K562 (cell line): ENCODE measurements around the gene GP1BB. TPM values are rescaled to one million over a fixed set of nuclear protein-coding genes. Genes with fewer than 3 reads are reported as not detected.

Experiments
- ARID3A ChIP-seq: IDR thresholded peaks from 2 replicates; pipeline ENCODE4 v1.6.1; 2012; ENCODE audit warnings: low read depth, low read length, improper control_type of control experiment, borderline replicate concordance
- CHD4 ChIP-seq: fragments of 200-600 bp; sonication (generic); IDR thresholded peaks from 3 replicates; pipeline ENCODE4 v1.6.1; 2012; ENCODE audit warnings: low read depth, mild to moderate bottlenecking, mixed read lengths, low read length, inconsistent platforms; ENCODE audit not compliant: insufficient read depth, insufficient replicate concordance, poor library complexity, severe bottlenecking
- CREM ChIP-seq: IDR thresholded peaks from 2 replicates; pipeline ENCODE4 v1.6.1; 2014; ENCODE audit warnings: antibody characterized with exemption, low read depth
- CTCF ChIP-seq, 3 experiments: IDR thresholded peaks in 2 of 3; conservative IDR thresholded peaks in 1 of 3; 2 replicates each; pipeline ENCODE4 v1.5.1; 2011 to 2012; ENCODE audit warnings: low read length in 3 of 3, mild to moderate bottlenecking in 3 of 3, control low read depth in 2 of 3, improper control_type of control experiment in 1 of 3, inconsistent platforms in 1 of 3, low read depth in 1 of 3, mixed read lengths in 1 of 3, moderate library complexity in 1 of 3; ENCODE audit not compliant: insufficient read depth in 2 of 3
- HIVEP1 ChIP-seq: fragments of 250-450 bp; sonication (Bioruptor Pico); IDR thresholded peaks from 2 replicates; pipeline ENCODE4 v1.4.0; 2020; ENCODE audit warnings: mild to moderate bottlenecking
- HNRNPL ChIP-seq: fragments of 200-400 bp; formaldehyde crosslinking; IDR thresholded peaks from 2 replicates; pipeline ENCODE4 v1.6.1; 2017; ENCODE audit warnings: low read depth, mild to moderate bottlenecking, low read length
- HNRNPLL ChIP-seq: fragments of 200-400 bp; formaldehyde crosslinking; IDR thresholded peaks from 2 replicates; pipeline ENCODE4 v1.6.1; 2017; ENCODE audit warnings: low read length, low read depth, mild to moderate bottlenecking; ENCODE audit not compliant: poor library complexity, severe bottlenecking
- PHF8 ChIP-seq: fragments of 200-600 bp; sonication (generic); IDR thresholded peaks from 2 replicates; pipeline ENCODE4 v1.6.1; 2012; ENCODE audit warnings: mixed run types, mild to moderate bottlenecking, inconsistent platforms, low read length, moderate library complexity, borderline replicate concordance
- RBM34 ChIP-seq: fragments of 200-400 bp; formaldehyde crosslinking; IDR thresholded peaks from 2 replicates; pipeline ENCODE4 v1.6.1; 2018; ENCODE audit warnings: low read length, borderline replicate concordance; ENCODE audit not compliant: insufficient read depth
- REST ChIP-seq, 2 experiments: fragments of 450-650 bp; formaldehyde crosslinking in 1 of 2; IDR thresholded peaks; 2 replicates each; pipeline versions ENCODE4 v1.4.0 to v1.6.1; 2014 to 2020; ENCODE audit warnings: mild to moderate bottlenecking in 2 of 2, borderline replicate concordance in 1 of 2, low read depth in 1 of 2
- SAFB2 ChIP-seq: fragments of 200-400 bp; formaldehyde crosslinking; IDR thresholded peaks from 2 replicates; pipeline ENCODE4 v1.6.1; 2018; ENCODE audit warnings: borderline replicate concordance, low read length, low read depth, moderate library complexity; ENCODE audit not compliant: severe bottlenecking
- SMARCE1 ChIP-seq: fragments of 450-650 bp; IDR thresholded peaks from 2 replicates; pipeline ENCODE4 v1.7.1; 2016; ENCODE audit warnings: mild to moderate bottlenecking
- polyA plus RNA-seq, 8 experiments: library from polyadenylated mRNA; depleted of rRNA in 4 of 8; stranded (reverse) in 5 of 8; unstranded in 3 of 8; fragments of >200 nt; fragmentation: Nextera tagmentation in 2 of 8; fragmentation: Illumina TruSeq in 1 of 8; extraction: Ambion mirVana in 2 of 8; extraction: Trizol in 1 of 8; gene quantifications; 2 replicates each; pipeline versions ENCODE4 v1.2.1 to v1.2.3, GENCODE V29; 2011 to 2014; ENCODE audit warnings: inconsistent platforms in 1 of 8, missing spikeins in 1 of 8
- total RNA-seq, 7 experiments: library from RNA; depleted of rRNA in 6 of 7; stranded (reverse); fragments of >200 nt in 6 of 7; fragmentation: Illumina TruSeq in 2 of 7; extraction: Trizol in 2 of 7; gene quantifications; 2 replicates each; pipeline versions ENCODE4 v1.2.1 to v1.2.3, GENCODE V29; 2011 to 2021; ENCODE audit warnings: low replicate concordance in 1 of 7

GP1BB gene
- total and polyA plus RNA-seq, 9 of the 15 experiments (the other 6 are each of a cell fraction or from before 2014, with no cell fraction given) = 0.69 to 162 (median 2.8) TPM

- peak; percentile 55; the same call in 1 of the 2 replicates for TF ChIP-seq REST (IDR thresholded peaks at IDR 0.05; ENCODE audit: borderline replicate concordance)
- TF ChIP-seq REST (CRISPR knock-in tag; IDR thresholded peaks at IDR 0.05; ENCODE audit: low read depth) = no peak; the same call in 1 of the 2 replicates
- TF ChIP-seq ARID3A = no peak
- TF ChIP-seq PHF8 = peak; percentile 53; the same call in 1 of the 2 replicates
- TF ChIP-seq HNRNPL = 0 out of 2 replicates have a peak, but pooled peaks have one; percentile 27
- no peak for TF ChIP-seq SAFB2
- peak; percentile 18 for TF ChIP-seq CHD4
- TF ChIP-seq CREM = 0 out of 2 replicates have a peak, but pooled peaks have one; percentile 26
- TF ChIP-seq HNRNPLL = peak; percentile 20
- 0 out of 2 replicates have a peak, but pooled peaks have one; percentile 47 for TF ChIP-seq SMARCE1
- TF ChIP-seq CTCF (IDR thresholded peaks at IDR 0.05 in 2 of 3, conservative IDR thresholded peaks at IDR 0.05 in 1 of 3; ENCODE audit: insufficient read depth in 2 of 3, low read depth in 1 of 3, low read length in 3 of 3) = peak; percentile 71 to 79 (median 75)
- 0 out of 2 replicates have a peak, but pooled peaks have one; percentile 36 for TF ChIP-seq HIVEP1 (CRISPR knock-in tag)
- TF ChIP-seq RBM34 = no peak
These were observed 43.4 kb downstream of the GP1BB start (continued) for GRCh38 chr22:19766511-19767426.
